Mesenchymal stem cell (in vitro differentiated cells and primary cell): Measurements from ENCODE around the gene SDR42E2.

ENCODE experiments used
- DNase-seq: peaks from one replicate; pipeline ENCODE4 v3.0.0-alpha.2; 2013
- H2AFZ ChIP-seq: one replicate; pipeline ENCODE4 v1.6.1; 2013; ENCODE audit warnings: low read depth, mild to moderate bottlenecking, control low read depth, inconsistent platforms, low read length, moderate library complexity
- H2AK5ac ChIP-seq: 2 replicates; pipeline ENCODE4 v1.6.1; 2013; ENCODE audit warnings: low read length, moderate library complexity, mild to moderate bottlenecking, inconsistent platforms; ENCODE audit not compliant: severe bottlenecking
- H2BK120ac ChIP-seq: one replicate; pipeline ENCODE4 v1.6.1; 2013; ENCODE audit warnings: low read depth, mild to moderate bottlenecking, inconsistent platforms, low read length, moderate library complexity
- H2BK12ac ChIP-seq, 2 experiments: one replicate each; pipeline ENCODE4 v1.6.1; 2013; ENCODE audit warnings: inconsistent platforms in 2 of 2, low read length in 2 of 2, mild to moderate bottlenecking in 2 of 2, moderate library complexity in 2 of 2, control low read depth in 1 of 2
- H2BK15ac ChIP-seq: one replicate; pipeline ENCODE4 v1.6.1; 2013; ENCODE audit warnings: mild to moderate bottlenecking, low read depth, inconsistent platforms; ENCODE audit not compliant: poor library complexity, severe bottlenecking
- H2BK5ac ChIP-seq: 2 replicates; pipeline ENCODE4 v1.6.1; 2013; ENCODE audit warnings: low read depth, mild to moderate bottlenecking, low read length, control low read depth, inconsistent platforms; ENCODE audit not compliant: poor library complexity, severe bottlenecking
- H3K14ac ChIP-seq, 2 experiments: one replicate each; pipeline ENCODE4 v1.6.1; 2013; ENCODE audit warnings: inconsistent platforms in 2 of 2, low read length in 2 of 2, control low read depth in 1 of 2, mild to moderate bottlenecking in 1 of 2, moderate library complexity in 1 of 2
- H3K18ac ChIP-seq, 2 experiments: one replicate each; pipeline ENCODE4 v1.6.1; 2013; ENCODE audit warnings: inconsistent platforms in 2 of 2, low read length in 2 of 2, control low read depth in 1 of 2, low read depth in 1 of 2, mild to moderate bottlenecking in 1 of 2
- H3K23ac ChIP-seq, 2 experiments: one replicate each; pipeline ENCODE4 v1.6.1; 2013; ENCODE audit warnings: inconsistent platforms in 2 of 2, low read length in 2 of 2, mild to moderate bottlenecking in 2 of 2, moderate library complexity in 2 of 2, control low read depth in 1 of 2
- H3K27ac ChIP-seq: 2 replicates; pipeline ENCODE4 v1.5.1; 2013; ENCODE audit warnings: mild to moderate bottlenecking, moderate library complexity, low read length, control low read depth, inconsistent platforms; ENCODE audit not compliant: poor library complexity, severe bottlenecking
- H3K27me3 ChIP-seq, 2 experiments: 2 replicates each; pipeline versions ENCODE4 v1.6.1 to v1.7.0; 2013; ENCODE audit warnings: low read length in 2 of 2, mild to moderate bottlenecking in 2 of 2, moderate library complexity in 2 of 2, control low read depth in 1 of 2, inconsistent platforms in 1 of 2; ENCODE audit not compliant: control insufficient read depth in 1 of 2, insufficient read depth in 1 of 2
- H3K36me3 ChIP-seq, 2 experiments: 2 replicates each; pipeline versions ENCODE4 v1.6.1 to v1.7.0; 2013; ENCODE audit warnings: low read length in 2 of 2, control low read depth in 1 of 2, inconsistent platforms in 1 of 2, low read depth in 1 of 2, mild to moderate bottlenecking in 1 of 2; ENCODE audit not compliant: insufficient read depth in 2 of 2, control insufficient read depth in 1 of 2
- H3K4ac ChIP-seq, 2 experiments: one replicate each; pipeline ENCODE4 v1.6.1; 2013; ENCODE audit warnings: inconsistent platforms in 2 of 2, low read length in 2 of 2, mild to moderate bottlenecking in 2 of 2, moderate library complexity in 2 of 2, control low read depth in 1 of 2, low read depth in 1 of 2
- H3K4me1 ChIP-seq: 2 replicates; pipeline ENCODE4 v1.6.1; 2013; ENCODE audit warnings: low read depth, low read length, control low read depth; ENCODE audit not compliant: control insufficient read depth, insufficient read depth
- H3K4me2 ChIP-seq: 2 replicates; pipeline ENCODE4 v1.6.1; 2013; ENCODE audit warnings: low read length, mild to moderate bottlenecking, inconsistent platforms; ENCODE audit not compliant: poor library complexity, severe bottlenecking
- H3K4me3 ChIP-seq, 2 experiments: 2 replicates each; pipeline versions ENCODE4 v1.5.1 to v1.7.0; 2013; ENCODE audit warnings: low read length in 2 of 2, mild to moderate bottlenecking in 2 of 2, control low read depth in 1 of 2, low read depth in 1 of 2; ENCODE audit not compliant: insufficient read depth in 1 of 2
- H3K79me1 ChIP-seq: replicated peaks from 2 replicates; pipeline ENCODE4 v1.6.1; 2013; ENCODE audit warnings: mild to moderate bottlenecking, control low read depth, low read length, inconsistent platforms; ENCODE audit not compliant: poor library complexity, severe bottlenecking
- H3K9ac ChIP-seq: 2 replicates; pipeline ENCODE4 v1.7.0; 2013; ENCODE audit warnings: mild to moderate bottlenecking, low read length, moderate library complexity
- H3K9me3 ChIP-seq: 2 replicates; pipeline ENCODE4 v1.7.0; 2013; ENCODE audit warnings: mild to moderate bottlenecking, low read length; ENCODE audit not compliant: control insufficient read depth
- H4K8ac ChIP-seq: one replicate; pipeline ENCODE4 v1.6.1; 2013; ENCODE audit warnings: inconsistent platforms, mild to moderate bottlenecking, low read length, moderate library complexity
- H4K91ac ChIP-seq: one replicate; pipeline ENCODE4 v1.6.1; 2013; ENCODE audit warnings: mild to moderate bottlenecking, low read length, inconsistent platforms
- WGBS: methylation state at CpG from one replicate; pipeline ENCODE4 v1.1.7; 2013; ENCODE audit warnings: mixed read lengths; 5-methylcytosine and 5-hydroxymethylcytosine counted together

SDR42E2 gene

GRCh38 chr16:22213801-22214200, 51.5 kb downstream of the SDR42E2 start:
- H3K4me3 ChIP-seq: no peak overlapping the region
- WGBS: 100% methylated on average over 1 of the region's 3 CpGs
- no peak overlapping the region for H4K8ac ChIP-seq

GRCh38 chr16:22214402-22214801, 52.1 kb downstream of the SDR42E2 start:
- Histone ChIP-seq H3K4me3 (no peak overlapping the region), H2BK5ac (no peak overlapping the region), H3K4me2 (no peak overlapping the region), H3K18ac (no peak overlapping the region), H2AK5ac (no peak overlapping the region), H4K8ac (no peak overlapping the region), H3K27me3 (no peaks in the 10 kb centered on the region), H4K91ac (no peak overlapping the region), H3K4ac (no peak overlapping the region), H3K4me1 (peaks cover 8% of the 10 kb centered on the region), H3K36me3 (peaks cover 12 to 23% of the 10 kb centered on the region in 2 experiments), H3K27ac (no peak overlapping the region), H3K23ac (no peak overlapping the region), H3K79me1 (peaks cover 55% of the 10 kb centered on the region), H3K9ac (no peak overlapping the region), H2BK15ac (no peak overlapping the region), H3K9me3 (peaks cover 4% of the 10 kb centered on the region), H3K14ac (no peak overlapping the region), H2BK12ac (no peak overlapping the region), H2AFZ (no peak overlapping the region), H2BK120ac (no peak overlapping the region)
- 87% methylated on average over 1 of the region's 2 CpGs for WGBS
- DNase-seq: no peak

More at GRCh38 chr16:22213801-22214200, 51.5 kb downstream of the SDR42E2 start:
- Histone ChIP-seq H3K18ac (no peak overlapping the region), H4K91ac (no peak overlapping the region), H3K27ac (no peak overlapping the region), H2AFZ (no peak overlapping the region), H3K4ac (no peak overlapping the region), H3K36me3 (peaks cover 12 to 23% of the 10 kb centered on the region in 2 experiments), H2BK5ac (no peak overlapping the region), H3K23ac (no peak overlapping the region), H3K9me3 (peaks cover 4% of the 10 kb centered on the region), H2BK120ac (no peak overlapping the region), H3K14ac (no peak overlapping the region), H3K27me3 (no peaks in the 10 kb centered on the region), H3K79me1 (peaks cover 54% of the 10 kb centered on the region), H3K4me1 (peaks cover 8% of the 10 kb centered on the region), H3K4me2 (no peak overlapping the region), H3K9ac (no peak overlapping the region), H2BK12ac (no peak overlapping the region), H2BK15ac (no peak overlapping the region), H2AK5ac (no peak overlapping the region)
- no peak for DNase-seq

GRCh38 chr16:22214889-22215288, 52.6 kb downstream of the SDR42E2 start:
- H3K23ac ChIP-seq: no peak overlapping the region
- no peak overlapping the region for H4K8ac ChIP-seq
- no peaks in the 10 kb centered on the region for H3K27me3 ChIP-seq
- no peak overlapping the region for H3K4me2 ChIP-seq
- H3K9ac ChIP-seq: no peak overlapping the region
- no peak overlapping the region for H2AK5ac ChIP-seq
- no peak overlapping the region for H2BK120ac ChIP-seq
- DNase-seq: no peak
- peaks cover 4% of the 10 kb centered on the region for H3K9me3 ChIP-seq
- WGBS: 89% methylated on average over 3 of the region's 3 CpGs
- no peak overlapping the region for H2BK5ac ChIP-seq
- no peak overlapping the region for H3K14ac ChIP-seq
- H3K18ac ChIP-seq: no peak overlapping the region
- H3K4me1 ChIP-seq: peaks cover 8% of the 10 kb centered on the region
- H2BK12ac ChIP-seq: no peak overlapping the region
- no peak overlapping the region for H3K4ac ChIP-seq
- H3K79me1 ChIP-seq: peaks cover 51% of the 10 kb centered on the region
- H4K91ac ChIP-seq: no peak overlapping the region
- no peak overlapping the region for H2AFZ ChIP-seq
- H3K27ac ChIP-seq: no peak overlapping the region
- H3K4me3 ChIP-seq: no peak overlapping the region
- H3K36me3 ChIP-seq: peaks cover 12 to 23% of the 10 kb centered on the region in 2 experiments
- H2BK15ac ChIP-seq: no peak overlapping the region

GRCh38 chr16:22216191-22216831, 54.0 kb downstream of the SDR42E2 start:
- peaks cover 10 to 23% of the 10 kb centered on the region in 2 experiments for H3K36me3 ChIP-seq
- peaks cover 40% of the 10 kb centered on the region for H3K79me1 ChIP-seq
- no peak overlapping the region for H3K4me3 ChIP-seq
- WGBS: 63% methylated on average over 7 of the region's 9 CpGs
- H3K27me3 ChIP-seq: no peaks in the 10 kb centered on the region
- peak; percentile 65 for DNase-seq
- no peak overlapping the region for H2BK15ac ChIP-seq
- H3K9ac ChIP-seq: no peak overlapping the region
- H2BK120ac ChIP-seq: no peak overlapping the region
- no peak overlapping the region for H3K18ac ChIP-seq
- no peak overlapping the region for H3K14ac ChIP-seq
- H3K27ac ChIP-seq: no peak overlapping the region
- H4K8ac ChIP-seq: no peak overlapping the region
- H2BK12ac ChIP-seq: no peak overlapping the region
- no peak overlapping the region for H2AFZ ChIP-seq
- H3K9me3 ChIP-seq: no peaks in the 10 kb centered on the region
- no peak overlapping the region for H2AK5ac ChIP-seq
- H3K4me1 ChIP-seq: peaks cover 12% of the 10 kb centered on the region
- no peak overlapping the region for H3K4me2 ChIP-seq
- H3K23ac ChIP-seq: no peak overlapping the region
- H2BK5ac ChIP-seq: no peak overlapping the region
- H3K4ac ChIP-seq: no peak overlapping the region
- no peak overlapping the region for H4K91ac ChIP-seq
